ENCODE data around the gene SVOP.

The SVOP gene

GRCh38 chr12:108947097-108947496 is 73.8 kb downstream of the SVOP start:
- H3K27me3 ChIP-seq (ENCODE audit: control insufficient read depth in 3 of 3, insufficient read depth in 3 of 3, low read depth in 1 of 3, low read length in 3 of 3): no peaks in the 10 kb centered on the region
- H3K9ac ChIP-seq (ENCODE audit: low read depth, low read length, poor library complexity): no peak overlapping the region
- H3K4ac ChIP-seq (ENCODE audit: low read length): no peak overlapping the region
- no CpG with 5 or more reads among the region's 1 CpG for WGBS, 2 donors (ENCODE audit: extremely low coverage in 2 of 2, insufficient read length in 2 of 2, insufficient replicate concordance in 1 of 2)
- no peak overlapping the region for H2AFZ ChIP-seq (ENCODE audit: low read length)
- no peak overlapping the region for H3K23ac ChIP-seq (ENCODE audit: low read depth, low read length, poor library complexity)
- H3K18ac ChIP-seq (ENCODE audit: low read length): no peak overlapping the region
- H3K9me3 ChIP-seq (replicated peaks in 1 of 2; ENCODE audit: control insufficient read depth in 2 of 2, insufficient read depth in 1 of 2, low read depth in 1 of 2, low read length in 2 of 2): peaks cover 6 to 15% of the 10 kb centered on the region in 2 donors
- H4K8ac ChIP-seq (ENCODE audit: low read depth, low read length): no peak overlapping the region
- H2BK12ac ChIP-seq (ENCODE audit: low read length): no peak overlapping the region
- no peak overlapping the region for H3K27ac ChIP-seq (replicated peaks; ENCODE audit: low read length)
- no peak overlapping the region for H2BK5ac ChIP-seq (ENCODE audit: low read length)
- H3K14ac ChIP-seq (ENCODE audit: low read length): no peak overlapping the region
- no peak overlapping the region for H3K4me3 ChIP-seq (ENCODE audit: low read length in 2 of 2)
- no peak overlapping the region for H2AK5ac ChIP-seq (ENCODE audit: low read depth, low read length)
- H2BK120ac ChIP-seq (ENCODE audit: low read depth, low read length): no peak overlapping the region
- peaks cover 0 to 1% of the 10 kb centered on the region in 2 donors for H3K4me1 ChIP-seq (ENCODE audit: control insufficient read depth in 2 of 2, insufficient read depth in 1 of 2, low read depth in 1 of 2, low read length in 2 of 2)
- DNase-seq (ENCODE audit: low spot score): no peak
- no peaks in the 10 kb centered on the region for H3K79me1 ChIP-seq (ENCODE audit: low read depth, low read length)
- H2BK15ac ChIP-seq (ENCODE audit: low read length): no peak overlapping the region
- no peak overlapping the region for H3K4me2 ChIP-seq (ENCODE audit: insufficient read depth, low read length, poor library complexity, severe bottlenecking)
- H3K36me3 ChIP-seq (replicated peaks in 1 of 2; ENCODE audit: control insufficient read depth in 2 of 2, insufficient read depth in 2 of 2, low read length in 2 of 2): no peaks in the 10 kb centered on the region
- no peak overlapping the region for H4K91ac ChIP-seq (ENCODE audit: low read depth, low read length, poor library complexity)

- H3K14ac ChIP-seq (ENCODE audit: low read length): no peak overlapping the region
- no peak overlapping the region for H2BK15ac ChIP-seq (ENCODE audit: low read length)
- no peaks in the 10 kb centered on the region for H3K9me3 ChIP-seq (replicated peaks in 1 of 2; ENCODE audit: control insufficient read depth in 2 of 2, insufficient read depth in 1 of 2, low read depth in 1 of 2, low read length in 2 of 2)
- no peak overlapping the region for H2AFZ ChIP-seq (ENCODE audit: low read length)
- no peaks in the 10 kb centered on the region for H3K79me1 ChIP-seq (ENCODE audit: low read depth, low read length)
- no peaks in the 10 kb centered on the region for H3K36me3 ChIP-seq (replicated peaks in 1 of 2; ENCODE audit: control insufficient read depth in 2 of 2, insufficient read depth in 2 of 2, low read length in 2 of 2)
- no peak overlapping the region for H3K18ac ChIP-seq (ENCODE audit: low read length)
- H3K27me3 ChIP-seq (ENCODE audit: control insufficient read depth in 3 of 3, insufficient read depth in 3 of 3, low read depth in 1 of 3, low read length in 3 of 3): peaks cover 0 to 2% (median 0%) of the 10 kb centered on the region in 3 experiments
- no peak overlapping the region for H3K4ac ChIP-seq (ENCODE audit: low read length)
- H2BK5ac ChIP-seq (ENCODE audit: low read length): no peak overlapping the region
- H3K23ac ChIP-seq (ENCODE audit: low read depth, low read length, poor library complexity): no peak overlapping the region
- no peak overlapping the region for H4K91ac ChIP-seq (ENCODE audit: low read depth, low read length, poor library complexity)
- no peak overlapping the region for H3K9ac ChIP-seq (ENCODE audit: low read depth, low read length, poor library complexity)
- no peak overlapping the region for H2AK5ac ChIP-seq (ENCODE audit: low read depth, low read length)
- no peak for DNase-seq (ENCODE audit: low spot score)
- no peak overlapping the region for H4K8ac ChIP-seq (ENCODE audit: low read depth, low read length)
- H2BK120ac ChIP-seq (ENCODE audit: low read depth, low read length): no peak overlapping the region
- no peak overlapping the region for H3K27ac ChIP-seq (replicated peaks; ENCODE audit: low read length)
- WGBS, 2 donors (ENCODE audit: extremely low coverage in 2 of 2, insufficient read length in 2 of 2, insufficient replicate concordance in 1 of 2): no CpG with 5 or more reads among the region's 1 CpG
- no peak overlapping the region for H3K4me3 ChIP-seq (ENCODE audit: low read length in 2 of 2)
- no peak overlapping the region for H3K4me2 ChIP-seq (ENCODE audit: insufficient read depth, low read length, poor library complexity, severe bottlenecking)
- no peak overlapping the region for H2BK12ac ChIP-seq (ENCODE audit: low read length)
- no peaks in the 10 kb centered on the region for H3K4me1 ChIP-seq (ENCODE audit: control insufficient read depth in 2 of 2, insufficient read depth in 1 of 2, low read depth in 1 of 2, low read length in 2 of 2)
Measured at GRCh38 chr12:108940138-108940537, 80.7 kb downstream of the SVOP start.

GRCh38 chr12:108939594-108939993 is 81.3 kb downstream of the SVOP start:
- Histone ChIP-seq H3K4me1 (ENCODE audit: control insufficient read depth in 2 of 2, insufficient read depth in 1 of 2, low read depth in 1 of 2, low read length in 2 of 2) (no peaks in the 10 kb centered on the region), H3K23ac (ENCODE audit: low read depth, low read length, poor library complexity) (no peak overlapping the region), H2BK15ac (ENCODE audit: low read length) (no peak overlapping the region), H3K18ac (ENCODE audit: low read length) (no peak overlapping the region), H3K4me3 (ENCODE audit: low read length in 2 of 2) (no peak overlapping the region), H3K36me3 (replicated peaks in 1 of 2; ENCODE audit: control insufficient read depth in 2 of 2, insufficient read depth in 2 of 2, low read length in 2 of 2) (no peaks in the 10 kb centered on the region), H4K91ac (ENCODE audit: low read depth, low read length, poor library complexity) (no peak overlapping the region), H3K9ac (ENCODE audit: low read depth, low read length, poor library complexity) (no peak overlapping the region), H3K27ac (replicated peaks; ENCODE audit: low read length) (no peak overlapping the region), H3K9me3 (replicated peaks in 1 of 2; ENCODE audit: control insufficient read depth in 2 of 2, insufficient read depth in 1 of 2, low read depth in 1 of 2, low read length in 2 of 2) (no peaks in the 10 kb centered on the region), H2AFZ (ENCODE audit: low read length) (no peak overlapping the region), H2BK5ac (ENCODE audit: low read length) (no peak overlapping the region), H4K8ac (ENCODE audit: low read depth, low read length) (no peak overlapping the region), H3K4ac (ENCODE audit: low read length) (no peak overlapping the region), H3K27me3 (ENCODE audit: control insufficient read depth in 3 of 3, insufficient read depth in 3 of 3, low read depth in 1 of 3, low read length in 3 of 3) (peaks cover 0 to 2% (median 0%) of the 10 kb centered on the region in 3 experiments), H3K79me1 (ENCODE audit: low read depth, low read length) (no peaks in the 10 kb centered on the region), H2AK5ac (ENCODE audit: low read depth, low read length) (no peak overlapping the region), H3K4me2 (ENCODE audit: insufficient read depth, low read length, poor library complexity, severe bottlenecking) (no peak overlapping the region), H2BK12ac (ENCODE audit: low read length) (no peak overlapping the region), H3K14ac (ENCODE audit: low read length) (no peak overlapping the region), H2BK120ac (ENCODE audit: low read depth, low read length) (no peak overlapping the region)
- peak; percentile 4 for DNase-seq (ENCODE audit: low spot score)
- no CpG with 5 or more reads among the region's 1 CpG for WGBS, 2 donors (ENCODE audit: extremely low coverage in 2 of 2, insufficient read length in 2 of 2, insufficient replicate concordance in 1 of 2)

GRCh38 chr12:108938247-108938924 is 82.5 kb downstream of the SVOP start:
- Histone ChIP-seq H2BK120ac (ENCODE audit: low read depth, low read length) (no peak overlapping the region), H2BK15ac (ENCODE audit: low read length) (no peak overlapping the region), H3K27ac (replicated peaks; ENCODE audit: low read length) (no peak overlapping the region), H3K4ac (ENCODE audit: low read length) (no peak overlapping the region), H4K91ac (ENCODE audit: low read depth, low read length, poor library complexity) (no peak overlapping the region), H3K79me1 (ENCODE audit: low read depth, low read length) (no peaks in the 10 kb centered on the region), H2BK5ac (ENCODE audit: low read length) (no peak overlapping the region), H3K36me3 (replicated peaks in 1 of 2; ENCODE audit: control insufficient read depth in 2 of 2, insufficient read depth in 2 of 2, low read length in 2 of 2) (no peaks in the 10 kb centered on the region), H3K4me2 (ENCODE audit: insufficient read depth, low read length, poor library complexity, severe bottlenecking) (no peak overlapping the region), H2BK12ac (ENCODE audit: low read length) (no peak overlapping the region), H3K4me1 (ENCODE audit: control insufficient read depth in 2 of 2, insufficient read depth in 1 of 2, low read depth in 1 of 2, low read length in 2 of 2) (no peaks in the 10 kb centered on the region), H3K23ac (ENCODE audit: low read depth, low read length, poor library complexity) (peak overlapping the region; percentile 66), H2AFZ (ENCODE audit: low read length) (no peak overlapping the region), H4K8ac (ENCODE audit: low read depth, low read length) (no peak overlapping the region), H3K9ac (ENCODE audit: low read depth, low read length, poor library complexity) (no peak overlapping the region), H3K27me3 (ENCODE audit: control insufficient read depth in 3 of 3, insufficient read depth in 3 of 3, low read depth in 1 of 3, low read length in 3 of 3) (peaks cover 0 to 6% (median 2%) of the 10 kb centered on the region in 3 experiments), H3K4me3 (ENCODE audit: low read length in 2 of 2) (peak overlapping the region in 1 of 2 donors; percentile 38), H3K9me3 (replicated peaks in 1 of 2; ENCODE audit: control insufficient read depth in 2 of 2, insufficient read depth in 1 of 2, low read depth in 1 of 2, low read length in 2 of 2) (no peaks in the 10 kb centered on the region), H2AK5ac (ENCODE audit: low read depth, low read length) (no peak overlapping the region), H3K14ac (ENCODE audit: low read length) (no peak overlapping the region), H3K18ac (ENCODE audit: low read length) (no peak overlapping the region)
- WGBS, 2 donors (ENCODE audit: extremely low coverage in 2 of 2, insufficient read length in 2 of 2, insufficient replicate concordance in 1 of 2): no CpG with 5 or more reads among the region's 13 CpGs
- no peak for DNase-seq (ENCODE audit: low spot score)

Data from neuronal stem cell (in vitro differentiated cells).